Measurements from ENCODE around the gene C12orf50. TPM values are rescaled to one million over a fixed set of nuclear protein-coding genes. Genes with fewer than 3 reads are reported as not detected.
"Not testable (repeated sequence)": the region's sequence is repeated elsewhere in the genome, so short reads cannot be mapped to it uniquely, and the experiment has no call there.

The C12orf50 gene
- polyA plus RNA-seq, 1 donor: 0.04 TPM

DNA sequence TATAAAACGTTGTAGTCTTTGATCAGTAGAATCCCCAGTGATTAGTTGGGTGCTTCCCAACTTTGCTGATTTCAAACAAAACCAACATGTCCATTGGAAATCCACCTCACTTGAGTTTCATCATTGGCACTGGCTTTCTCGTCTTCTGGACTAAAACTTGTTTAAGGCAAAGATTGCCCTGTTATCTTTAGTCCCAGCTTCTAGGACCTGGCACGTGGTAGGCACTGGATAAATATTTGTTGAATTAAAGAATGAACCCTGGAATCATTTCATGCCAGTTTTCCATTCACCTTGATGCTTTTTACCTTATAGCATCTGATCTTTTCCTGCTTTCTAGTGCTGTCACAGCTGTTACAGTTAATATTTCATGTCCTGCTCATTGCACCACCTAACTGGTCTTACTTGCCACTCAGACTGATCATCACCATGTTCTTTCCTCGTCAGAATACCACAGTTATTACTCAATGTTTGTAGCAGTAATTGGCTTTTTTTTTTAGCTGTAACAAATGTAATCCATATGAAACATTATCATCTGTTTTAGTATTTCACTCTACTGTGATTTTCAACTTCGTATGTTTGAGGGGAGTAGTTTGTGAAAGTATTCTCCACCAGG is 7.3 kb upstream of the C12orf50 start:
- H3K4me1 ChIP-seq (ENCODE audit: control insufficient read depth, insufficient read depth, low read length): no peaks in the 10 kb centered on the region
- no peaks in the 10 kb centered on the region for H3K9me3 ChIP-seq (ENCODE audit: control insufficient read depth, low read depth, low read length)
- WGBS (ENCODE audit: insufficient coverage, low lambda C conversion rate): 0% methylated on average over 1 of the region's 5 CpGs
- H3K27me3 ChIP-seq (ENCODE audit: control insufficient read depth, insufficient read depth, low read length): no peaks in the 10 kb centered on the region
- no peak overlapping the region for H3K27ac ChIP-seq (ENCODE audit: low read length)
- DNase-seq: peak in 1 of 2 donors; percentile 44
- H3K4me3 ChIP-seq (ENCODE audit: low read length): peak overlapping the region; percentile 84
- H3K36me3 ChIP-seq (ENCODE audit: control insufficient read depth, insufficient read depth, low read length): no peaks in the 10 kb centered on the region

DNA sequence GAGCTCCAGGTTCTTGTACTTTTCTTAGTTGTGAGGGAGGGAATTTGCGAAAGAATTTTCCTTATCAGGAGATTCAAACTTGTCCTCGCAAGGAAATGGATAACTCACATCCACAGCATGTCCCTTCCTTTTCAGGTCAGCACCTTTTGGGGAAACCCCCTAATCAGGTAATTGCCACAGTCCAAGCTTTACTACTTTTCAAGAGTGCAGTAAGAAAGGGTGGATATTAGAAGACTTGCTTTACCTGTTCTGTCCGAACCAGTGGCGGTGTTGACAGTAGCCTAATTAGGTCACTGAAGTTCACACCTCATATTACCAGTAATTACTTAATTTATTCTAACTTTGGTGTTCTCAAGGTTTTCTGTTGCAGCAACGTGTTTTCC is 6.7 kb upstream of the C12orf50 start:
- H3K9me3 ChIP-seq (ENCODE audit: control insufficient read depth, low read depth, low read length): no peaks in the 10 kb centered on the region
- 20% methylated on average over 1 of the region's 5 CpGs for WGBS (ENCODE audit: insufficient coverage, low lambda C conversion rate)
- peak overlapping the region; percentile 84 for H3K4me3 ChIP-seq (ENCODE audit: low read length)
- DNase-seq: peak in 1 of 2 donors; percentile 17
- no peaks in the 10 kb centered on the region for H3K36me3 ChIP-seq (ENCODE audit: control insufficient read depth, insufficient read depth, low read length)
- H3K27ac ChIP-seq (ENCODE audit: low read length): peak overlapping the region; percentile 77
- H3K27me3 ChIP-seq (ENCODE audit: control insufficient read depth, insufficient read depth, low read length): no peaks in the 10 kb centered on the region
- H3K4me1 ChIP-seq (ENCODE audit: control insufficient read depth, insufficient read depth, low read length): no peaks in the 10 kb centered on the region

- 0% methylated on average over 3 of the region's 54 CpGs for WGBS (ENCODE audit: insufficient coverage, low lambda C conversion rate)
- H3K27me3 ChIP-seq (ENCODE audit: control insufficient read depth, insufficient read depth, low read length): no peaks in the 10 kb centered on the region
- H3K4me3 ChIP-seq (ENCODE audit: low read length): peak overlapping the region; percentile 84
- no peaks in the 10 kb centered on the region for H3K36me3 ChIP-seq (ENCODE audit: control insufficient read depth, insufficient read depth, low read length)
- no peaks in the 10 kb centered on the region for H3K9me3 ChIP-seq (ENCODE audit: control insufficient read depth, low read depth, low read length)
- H3K27ac ChIP-seq (ENCODE audit: low read length): peak overlapping the region; percentile 77
- H3K4me1 ChIP-seq (ENCODE audit: control insufficient read depth, insufficient read depth, low read length): no peaks in the 10 kb centered on the region
- DNase-seq: peak; percentile 85 to 91
Observed at GRCh38 chr12:88035271-88035906, 6.2 kb upstream of the C12orf50 start.

- H3K4me3 ChIP-seq (ENCODE audit: low read length); H3K27ac ChIP-seq (ENCODE audit: low read length); H3K9me3 ChIP-seq (ENCODE audit: control insufficient read depth, low read depth, low read length); H3K36me3 ChIP-seq (ENCODE audit: control insufficient read depth, insufficient read depth, low read length); H3K27me3 ChIP-seq (ENCODE audit: control insufficient read depth, insufficient read depth, low read length); DNase-seq; H3K4me1 ChIP-seq (ENCODE audit: control insufficient read depth, insufficient read depth, low read length): not testable (repeated sequence)
- WGBS (ENCODE audit: insufficient coverage, low lambda C conversion rate): no CpG with 5 or more reads among the region's 3 CpGs
Observed at GRCh38 chr12:88031161-88031560, 2.0 kb upstream of the C12orf50 start.

- H3K4me1 ChIP-seq (ENCODE audit: control insufficient read depth, insufficient read depth, low read length): no peaks in the 10 kb centered on the region
- H3K27ac ChIP-seq (ENCODE audit: low read length): no peak overlapping the region
- no peaks in the 10 kb centered on the region for H3K9me3 ChIP-seq (ENCODE audit: control insufficient read depth, low read depth, low read length)
- H3K4me3 ChIP-seq (ENCODE audit: low read length): no peak overlapping the region
- WGBS (ENCODE audit: insufficient coverage, low lambda C conversion rate): no CpG with 5 or more reads among the region's 1 CpG
- no peaks in the 10 kb centered on the region for H3K36me3 ChIP-seq (ENCODE audit: control insufficient read depth, insufficient read depth, low read length)
- no peak for DNase-seq
- H3K27me3 ChIP-seq (ENCODE audit: control insufficient read depth, insufficient read depth, low read length): no peaks in the 10 kb centered on the region
Observed at GRCh38 chr12:88026196-88026595, 3.0 kb downstream of the C12orf50 start.

DNA sequence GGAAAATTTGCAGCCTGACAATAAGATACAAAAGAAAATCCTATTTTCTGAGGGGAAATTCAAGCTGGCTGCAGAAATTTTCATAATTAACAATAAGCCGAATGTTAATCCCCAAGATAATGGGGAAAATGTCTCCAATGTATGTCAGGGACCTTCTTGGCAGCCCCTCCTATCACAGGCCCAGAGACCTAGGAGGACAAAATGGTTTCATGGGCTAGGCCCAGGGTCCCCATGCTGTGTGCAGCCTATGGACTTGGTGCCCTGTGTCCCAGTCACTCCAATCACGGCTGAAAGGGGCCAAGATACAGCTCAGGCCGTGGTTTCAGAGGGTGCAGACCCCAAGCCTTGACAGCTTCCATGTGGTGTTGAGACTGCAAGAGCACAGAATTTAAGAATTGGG is 11.2 kb downstream of the C12orf50 start:
- Histone ChIP-seq H3K9me3 (ENCODE audit: control insufficient read depth, low read depth, low read length) (peaks cover 3% of the 10 kb centered on the region), H3K4me3 (ENCODE audit: low read length) (no peak overlapping the region), H3K4me1 (ENCODE audit: control insufficient read depth, insufficient read depth, low read length) (no peaks in the 10 kb centered on the region), H3K27me3 (ENCODE audit: control insufficient read depth, insufficient read depth, low read length) (no peaks in the 10 kb centered on the region), H3K27ac (ENCODE audit: low read length) (no peak overlapping the region), H3K36me3 (ENCODE audit: control insufficient read depth, insufficient read depth, low read length) (no peaks in the 10 kb centered on the region)
- 100% methylated on average over 1 of the region's 3 CpGs for WGBS (ENCODE audit: insufficient coverage, low lambda C conversion rate)
- DNase-seq: no peak

GRCh38 chr12:88015825-88016224 is 13.4 kb downstream of the C12orf50 start:
- no peaks in the 10 kb centered on the region for H3K27me3 ChIP-seq (ENCODE audit: control insufficient read depth, insufficient read depth, low read length)
- no peak for DNase-seq
- no peaks in the 10 kb centered on the region for H3K36me3 ChIP-seq (ENCODE audit: control insufficient read depth, insufficient read depth, low read length)
- no CpG with 5 or more reads among the region's 1 CpG for WGBS (ENCODE audit: insufficient coverage, low lambda C conversion rate)
- peaks cover 3% of the 10 kb centered on the region for H3K9me3 ChIP-seq (ENCODE audit: control insufficient read depth, low read depth, low read length)
- H3K4me3 ChIP-seq (ENCODE audit: low read length): no peak overlapping the region
- H3K4me1 ChIP-seq (ENCODE audit: control insufficient read depth, insufficient read depth, low read length): no peaks in the 10 kb centered on the region
- H3K27ac ChIP-seq (ENCODE audit: low read length): no peak overlapping the region

- Histone ChIP-seq H3K27me3 (ENCODE audit: control insufficient read depth, insufficient read depth, low read length) (no peaks in the 10 kb centered on the region), H3K27ac (ENCODE audit: low read length) (no peak overlapping the region), H3K9me3 (ENCODE audit: control insufficient read depth, low read depth, low read length) (no peaks in the 10 kb centered on the region), H3K36me3 (ENCODE audit: control insufficient read depth, insufficient read depth, low read length) (no peaks in the 10 kb centered on the region), H3K4me3 (ENCODE audit: low read length) (no peak overlapping the region), H3K4me1 (ENCODE audit: control insufficient read depth, insufficient read depth, low read length) (no peaks in the 10 kb centered on the region)
- WGBS (ENCODE audit: insufficient coverage, low lambda C conversion rate): 100% methylated on average over 2 of the region's 5 CpGs
- no peak for DNase-seq
Observed at GRCh38 chr12:88011755-88012154, 17.4 kb downstream of the C12orf50 start.

DNA sequence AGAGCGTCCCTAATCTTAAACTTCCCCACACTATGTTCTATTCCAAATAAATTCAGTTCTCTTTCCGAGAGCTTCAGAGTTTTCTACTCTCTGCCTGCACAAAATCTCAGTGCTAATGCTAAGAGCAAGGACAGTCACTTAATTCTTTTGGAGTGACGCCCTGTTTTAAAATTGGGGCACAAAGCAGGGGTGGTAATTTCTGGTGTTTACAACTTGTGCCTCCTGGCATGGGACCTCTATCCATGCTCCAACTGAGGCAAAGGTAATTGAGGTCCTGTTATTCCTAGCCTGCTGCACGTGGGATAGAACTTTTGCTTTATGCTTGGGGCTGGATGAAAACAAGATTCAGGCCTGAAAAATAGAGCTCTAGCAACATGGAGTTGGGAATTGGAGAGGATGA is 22.9 kb downstream of the C12orf50 start:
- no CpG with 5 or more reads among the region's 4 CpGs for WGBS (ENCODE audit: insufficient coverage, low lambda C conversion rate)
- Histone ChIP-seq H3K4me1 (ENCODE audit: control insufficient read depth, insufficient read depth, low read length) (no peaks in the 10 kb centered on the region), H3K27ac (ENCODE audit: low read length) (no peak overlapping the region)

DNA sequence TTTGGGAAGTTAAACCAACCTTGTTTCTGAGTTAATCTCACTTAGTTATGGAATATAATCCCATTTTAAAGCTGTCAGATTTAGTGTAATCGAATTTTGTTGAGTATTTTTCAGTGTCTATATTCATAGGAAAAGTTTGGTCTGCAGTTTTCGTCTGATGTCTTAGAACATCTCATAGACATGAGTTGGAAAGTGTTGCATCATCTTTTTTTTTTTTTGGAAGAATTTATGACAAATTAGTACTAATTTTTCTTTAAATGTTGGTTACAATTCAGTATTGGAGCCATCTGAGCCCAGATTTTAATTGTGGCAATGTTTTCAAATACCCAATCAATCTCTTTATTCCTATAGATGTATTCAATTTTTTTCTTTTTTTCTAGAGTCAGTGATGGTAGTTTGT is 27.9 kb downstream of the C12orf50 start:
- no CpG with 5 or more reads among the region's 2 CpGs for WGBS (ENCODE audit: insufficient coverage, low lambda C conversion rate)

More for the DNA sequence above, 22.9 kb downstream of the C12orf50 start:
- no peak overlapping the region for H3K4me3 ChIP-seq (ENCODE audit: low read length)
- no peaks in the 10 kb centered on the region for H3K9me3 ChIP-seq (ENCODE audit: control insufficient read depth, low read depth, low read length)
- H3K36me3 ChIP-seq (ENCODE audit: control insufficient read depth, insufficient read depth, low read length): no peaks in the 10 kb centered on the region
- no peak for DNase-seq
- no peaks in the 10 kb centered on the region for H3K27me3 ChIP-seq (ENCODE audit: control insufficient read depth, insufficient read depth, low read length)

More for the DNA sequence above, 27.9 kb downstream of the C12orf50 start:
- Histone ChIP-seq H3K4me3 (ENCODE audit: low read length) (no peak overlapping the region), H3K4me1 (ENCODE audit: control insufficient read depth, insufficient read depth, low read length) (no peaks in the 10 kb centered on the region), H3K36me3 (ENCODE audit: control insufficient read depth, insufficient read depth, low read length) (no peaks in the 10 kb centered on the region), H3K27ac (ENCODE audit: low read length) (no peak overlapping the region), H3K27me3 (ENCODE audit: control insufficient read depth, insufficient read depth, low read length) (no peaks in the 10 kb centered on the region), H3K9me3 (ENCODE audit: control insufficient read depth, low read depth, low read length) (no peaks in the 10 kb centered on the region)
- DNase-seq: no peak
